ENCODE measurements around the gene CCNJL. TPM values are rescaled to one million over a fixed set of nuclear protein-coding genes. Genes with fewer than 3 reads are reported as not detected.

CCNJL gene
- total RNA-seq, 1 donor from 2014 or later: 16.6 TPM

DNA sequence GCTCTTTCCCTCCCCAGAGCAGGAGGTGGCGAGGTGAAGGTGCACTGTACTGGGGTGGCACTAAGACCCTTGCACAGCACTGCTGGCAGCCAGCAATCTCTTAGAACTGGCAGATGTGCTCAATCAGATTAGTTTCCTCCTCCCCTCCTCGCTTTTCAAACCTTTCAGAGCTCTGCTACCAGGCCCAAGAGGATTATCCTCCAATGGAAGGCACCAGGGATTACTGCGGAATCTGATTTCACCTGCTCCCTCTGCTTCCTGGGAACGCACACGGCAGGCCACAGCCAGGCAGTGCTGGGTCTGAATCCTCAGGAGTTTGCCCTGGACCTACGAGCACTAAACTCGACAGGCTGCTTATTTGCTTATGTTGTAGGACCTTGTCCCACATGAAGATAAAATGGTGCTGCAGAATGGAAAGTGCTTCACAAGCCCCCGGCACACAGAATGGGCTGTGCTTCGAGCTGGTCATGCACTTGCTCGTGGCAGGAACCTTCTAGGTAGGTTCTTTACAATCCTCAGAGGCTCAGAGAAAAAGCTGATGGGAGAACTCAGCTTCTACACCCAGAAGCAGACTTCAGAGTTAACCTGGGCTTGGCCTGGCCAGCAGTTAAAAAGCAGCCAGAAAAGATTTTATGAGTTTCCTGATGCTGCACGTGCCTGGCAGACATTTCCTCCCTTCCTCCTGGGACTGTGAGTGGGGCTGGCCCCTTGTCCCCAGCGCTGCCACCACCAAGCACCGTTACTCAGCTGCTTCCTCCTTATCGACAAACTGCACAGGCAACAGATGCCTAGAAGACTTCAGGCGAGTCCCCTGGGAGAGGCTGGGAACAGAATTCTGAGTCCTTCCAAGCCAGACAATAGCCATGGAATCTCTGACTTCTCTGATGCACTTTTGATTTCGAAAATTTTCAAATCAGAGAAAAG, 50.0 kb downstream of the CCNJL start:
- no peak overlapping the region for H3K27ac ChIP-seq
- H3K4me1 ChIP-seq: peaks cover 7% of the 10 kb centered on the region
- ATAC-seq: no peak
- no peaks in the 10 kb centered on the region for H3K36me3 ChIP-seq
- H3K9me3 ChIP-seq: no peaks in the 10 kb centered on the region
- DNase-seq: peak; percentile 39
- no peak overlapping the region for H3K4me3 ChIP-seq
- no peaks in the 10 kb centered on the region for H3K27me3 ChIP-seq
- TF ChIP-seq, protein P1, sequence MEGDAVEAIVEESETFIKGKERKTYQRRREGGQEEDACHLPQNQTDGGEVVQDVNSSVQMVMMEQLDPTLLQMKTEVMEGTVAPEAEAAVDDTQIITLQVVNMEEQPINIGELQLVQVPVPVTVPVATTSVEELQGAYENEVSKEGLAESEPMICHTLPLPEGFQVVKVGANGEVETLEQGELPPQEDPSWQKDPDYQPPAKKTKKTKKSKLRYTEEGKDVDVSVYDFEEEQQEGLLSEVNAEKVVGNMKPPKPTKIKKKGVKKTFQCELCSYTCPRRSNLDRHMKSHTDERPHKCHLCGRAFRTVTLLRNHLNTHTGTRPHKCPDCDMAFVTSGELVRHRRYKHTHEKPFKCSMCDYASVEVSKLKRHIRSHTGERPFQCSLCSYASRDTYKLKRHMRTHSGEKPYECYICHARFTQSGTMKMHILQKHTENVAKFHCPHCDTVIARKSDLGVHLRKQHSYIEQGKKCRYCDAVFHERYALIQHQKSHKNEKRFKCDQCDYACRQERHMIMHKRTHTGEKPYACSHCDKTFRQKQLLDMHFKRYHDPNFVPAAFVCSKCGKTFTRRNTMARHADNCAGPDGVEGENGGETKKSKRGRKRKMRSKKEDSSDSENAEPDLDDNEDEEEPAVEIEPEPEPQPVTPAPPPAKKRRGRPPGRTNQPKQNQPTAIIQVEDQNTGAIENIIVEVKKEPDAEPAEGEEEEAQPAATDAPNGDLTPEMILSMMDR (IDR thresholded peaks at IDR 0.05): no peak
- intact Hi-C loops (cut with DNase I): no loop called here

DNA sequence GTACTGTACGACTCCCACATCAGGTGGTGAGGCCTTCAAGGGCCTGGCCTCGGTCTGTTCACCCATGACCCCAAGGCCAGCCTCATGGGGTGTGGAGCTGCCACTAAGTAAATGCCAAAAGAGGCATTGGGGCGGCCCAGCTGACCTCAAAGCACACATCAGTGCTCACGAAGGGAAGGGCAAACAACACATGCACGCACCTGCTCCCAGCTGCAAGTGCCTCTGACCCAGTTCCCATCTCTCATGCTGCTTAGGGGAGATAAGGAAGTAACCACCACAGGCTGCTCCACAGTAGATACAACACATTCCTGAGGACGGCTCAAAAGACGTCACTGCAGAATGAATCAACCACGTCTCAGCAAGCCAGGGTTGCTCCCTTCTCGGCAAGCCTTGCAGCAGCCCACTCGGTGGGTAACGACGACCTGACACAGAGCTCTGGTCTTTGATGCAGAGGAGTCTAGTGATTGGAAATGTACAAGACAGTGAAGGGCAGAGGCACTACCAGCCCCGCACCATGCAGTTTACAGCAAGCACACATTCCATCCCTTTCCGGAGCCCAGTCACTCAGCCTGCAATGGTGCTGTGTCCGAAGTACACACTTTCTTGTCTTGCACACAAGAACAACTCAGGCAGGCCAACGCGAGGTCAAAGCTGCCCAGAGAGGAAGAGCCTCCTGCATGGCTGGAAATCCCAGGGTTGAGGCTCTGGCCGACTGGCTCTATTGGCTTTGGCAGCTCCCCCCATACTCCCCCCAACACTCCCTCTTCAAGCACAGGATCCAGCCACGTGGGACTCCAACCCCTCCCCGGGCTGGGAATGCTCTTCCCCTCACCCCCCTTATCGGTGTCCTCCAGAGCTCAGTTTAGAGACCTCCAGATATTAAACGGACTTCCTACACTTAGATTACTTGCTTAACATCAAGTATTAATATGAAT, 51.2 kb downstream of the CCNJL start:
- Histone ChIP-seq H3K4me1 (peaks cover 7% of the 10 kb centered on the region), H3K9me3 (no peaks in the 10 kb centered on the region), H3K36me3 (no peaks in the 10 kb centered on the region), H3K4me3 (no peak overlapping the region), H3K27ac (peak overlapping the region; percentile 47), H3K27me3 (no peaks in the 10 kb centered on the region)
- DNase-seq: peak; percentile 75
- intact Hi-C loops (cut with DNase I): no loop called here
- TF ChIP-seq, protein P1 (IDR thresholded peaks at IDR 0.05): no peak
- ATAC-seq: peak; percentile 94

DNA sequence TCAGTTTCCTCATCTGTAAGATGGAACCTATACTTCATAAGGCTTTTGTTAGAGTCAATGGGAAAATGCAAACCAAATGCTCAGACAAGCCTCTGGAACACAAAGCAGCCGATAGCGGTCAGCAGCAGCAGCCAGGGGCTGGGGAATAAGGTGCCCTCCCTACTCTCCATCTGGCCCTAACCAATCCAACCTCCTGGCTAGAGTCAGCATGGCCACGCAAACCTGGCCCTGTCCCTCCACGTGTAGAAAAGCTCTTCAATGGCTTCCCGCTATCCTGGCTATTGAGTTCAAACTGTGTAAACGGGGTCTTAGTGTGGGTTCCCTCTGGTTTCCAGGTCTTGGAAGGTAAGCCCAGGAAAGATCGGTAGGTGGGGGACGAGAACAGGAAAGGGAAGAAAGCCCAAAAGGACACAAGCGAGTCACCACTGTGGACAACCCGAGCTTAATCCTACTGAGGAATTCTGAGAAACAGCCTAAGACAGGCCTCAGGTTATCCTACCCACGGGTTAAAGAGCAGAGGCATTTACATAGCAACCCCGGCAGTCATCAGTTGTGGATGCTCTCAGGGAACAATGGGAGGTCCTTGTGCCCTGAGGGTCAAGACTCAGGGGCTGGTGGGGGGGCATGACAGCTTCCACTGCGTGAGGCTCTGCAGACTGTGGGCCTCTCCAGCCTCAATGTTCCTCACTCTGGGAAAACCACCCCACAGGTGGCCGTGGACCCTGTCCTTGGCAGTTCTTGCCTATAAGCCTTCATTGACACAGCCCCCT, 52.2 kb downstream of the CCNJL start:
- Histone ChIP-seq H3K36me3 (peaks cover 3% of the 10 kb centered on the region), H3K4me3 (no peak overlapping the region), H3K9me3 (no peaks in the 10 kb centered on the region), H3K27me3 (no peaks in the 10 kb centered on the region), H3K27ac (peak overlapping the region; percentile 47), H3K4me1 (peaks cover 7% of the 10 kb centered on the region)
- TF ChIP-seq, protein P1 (IDR thresholded peaks at IDR 0.05): no peak
- no peak for ATAC-seq
- intact Hi-C loops (cut with DNase I): no loop called here
- peak; percentile 29 for DNase-seq

DNA sequence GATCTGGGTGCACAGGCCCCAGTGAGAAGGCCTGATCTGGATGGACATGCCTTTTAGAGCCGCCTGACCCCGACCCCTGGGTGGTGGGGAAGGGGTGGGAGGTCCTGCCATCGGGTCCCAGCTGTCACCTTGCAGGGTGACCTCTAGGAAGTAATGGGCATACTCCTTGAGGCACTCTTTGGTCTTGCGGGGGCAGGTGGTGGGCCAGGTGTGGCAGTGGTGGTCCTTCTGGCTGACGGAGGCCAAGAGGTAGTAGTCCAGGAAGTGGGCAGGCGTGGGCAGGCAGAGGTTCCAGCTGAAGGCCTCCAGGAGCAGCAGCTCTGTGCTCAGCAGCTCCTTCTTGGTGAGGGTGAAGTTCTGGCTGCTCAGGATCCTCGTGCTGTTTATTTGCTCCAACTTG, 53.0 kb downstream of the CCNJL start:
- DNase-seq: peak; percentile 61

More for the DNA sequence above, 53.0 kb downstream of the CCNJL start:
- TF ChIP-seq, protein P1 (IDR thresholded peaks at IDR 0.05): no peak
- no peak overlapping the region for H3K4me3 ChIP-seq
- H3K27me3 ChIP-seq: no peaks in the 10 kb centered on the region
- H3K4me1 ChIP-seq: peaks cover 7% of the 10 kb centered on the region
- H3K27ac ChIP-seq: no peak overlapping the region
- peaks cover 11% of the 10 kb centered on the region for H3K36me3 ChIP-seq
- ATAC-seq: no peak
- H3K9me3 ChIP-seq: no peaks in the 10 kb centered on the region
- intact Hi-C loops (cut with DNase I): no loop called here
